MM.1S (cell line): ENCODE results near the gene NUBP1.

Experiments
- DNase-seq: peaks from one replicate; pipeline ENCODE4 v3.0.0-alpha.2; 2015
- H2AFZ ChIP-seq: fragments of 300-600 bp; sonication (generic); 2 replicates; pipeline ENCODE4 v1.6.0; 2016; ENCODE audit warnings: antibody characterized with exemption, low read length
- H3F3A ChIP-seq: fragments of 300-600 bp; sonication (generic); 2 replicates; pipeline ENCODE4 v1.6.1; 2016; ENCODE audit warnings: mild to moderate bottlenecking, antibody characterized with exemption, low read length, moderate library complexity, mixed read lengths; ENCODE audit not compliant: insufficient read depth
- H3K27ac ChIP-seq: fragments of 300-600 bp; sonication (generic); 2 replicates; pipeline ENCODE4 v1.5.1; 2016; ENCODE audit warnings: mild to moderate bottlenecking, low read length
- H3K27me3 ChIP-seq: fragments of 300-600 bp; sonication (generic); replicated peaks from 2 replicates; pipeline ENCODE4 v1.6.0; 2016; ENCODE audit warnings: low read length; ENCODE audit not compliant: insufficient read depth
- H3K36me3 ChIP-seq: fragments of 300-600 bp; sonication (generic); replicated peaks from 2 replicates; pipeline ENCODE4 v1.6.1; 2016; ENCODE audit warnings: mild to moderate bottlenecking, low read length, mixed read lengths; ENCODE audit not compliant: insufficient read depth
- H3K4me1 ChIP-seq: fragments of 300-600 bp; sonication (generic); 2 replicates; pipeline ENCODE4 v1.6.1; 2016; ENCODE audit warnings: low read length, mixed read lengths
- H3K4me2 ChIP-seq: fragments of 300-600 bp; sonication (generic); 2 replicates; pipeline ENCODE4 v1.6.0; 2016; ENCODE audit warnings: low read depth, low read length
- H3K4me3 ChIP-seq: fragments of 300-600 bp; sonication (generic); 2 replicates; pipeline ENCODE4 v1.5.1; 2016; ENCODE audit warnings: low read length, mixed read lengths
- H3K79me2 ChIP-seq: fragments of 300-600 bp; sonication (generic); 2 replicates; pipeline ENCODE4 v1.6.1; 2016; ENCODE audit warnings: mixed run types, low read length, mixed read lengths
- H3K9ac ChIP-seq: fragments of 300-600 bp; sonication (generic); 2 replicates; pipeline ENCODE4 v1.6.1; 2016; ENCODE audit warnings: low read length, mixed read lengths
- H3K9me2 ChIP-seq: fragments of 300-600 bp; sonication (generic); replicated peaks from 2 replicates; pipeline ENCODE4 v1.6.1; 2016; ENCODE audit warnings: mild to moderate bottlenecking, low read length, mixed read lengths; ENCODE audit not compliant: insufficient read depth
- H3K9me3 ChIP-seq: fragments of 300-600 bp; sonication (generic); replicated peaks from 2 replicates; pipeline ENCODE4 v1.6.1; 2016; ENCODE audit warnings: mild to moderate bottlenecking, low read length, mixed read lengths; ENCODE audit not compliant: insufficient read depth
- H4K20me1 ChIP-seq: fragments of 300-600 bp; sonication (generic); 2 replicates; pipeline ENCODE4 v1.6.1; 2016; ENCODE audit warnings: mild to moderate bottlenecking, low read length, moderate library complexity, mixed read lengths; ENCODE audit not compliant: insufficient read depth
- EZH2 ChIP-seq: fragments of 300-600 bp; sonication (generic); optimal IDR thresholded peaks from 2 replicates; pipeline ENCODE3; 2017; ENCODE audit warnings: low read depth, mild to moderate bottlenecking, antibody characterized with exemption, low read length, mixed read lengths
- EZH2phosphoT487 ChIP-seq: fragments of 300-600 bp; sonication (generic); IDR thresholded peaks from 2 replicates; pipeline ENCODE4 v1.6.1; 2018; ENCODE audit warnings: antibody characterized with exemption, low read length
- TF ChIP-seq, protein P1 (sequence below): fragments of 300-600 bp; sonication (generic); IDR thresholded peaks from 2 replicates; pipeline ENCODE4 v1.5.1; 2016; ENCODE audit warnings: antibody characterized with exemption, low read length, mixed read lengths

Gene NUBP1

DNA sequence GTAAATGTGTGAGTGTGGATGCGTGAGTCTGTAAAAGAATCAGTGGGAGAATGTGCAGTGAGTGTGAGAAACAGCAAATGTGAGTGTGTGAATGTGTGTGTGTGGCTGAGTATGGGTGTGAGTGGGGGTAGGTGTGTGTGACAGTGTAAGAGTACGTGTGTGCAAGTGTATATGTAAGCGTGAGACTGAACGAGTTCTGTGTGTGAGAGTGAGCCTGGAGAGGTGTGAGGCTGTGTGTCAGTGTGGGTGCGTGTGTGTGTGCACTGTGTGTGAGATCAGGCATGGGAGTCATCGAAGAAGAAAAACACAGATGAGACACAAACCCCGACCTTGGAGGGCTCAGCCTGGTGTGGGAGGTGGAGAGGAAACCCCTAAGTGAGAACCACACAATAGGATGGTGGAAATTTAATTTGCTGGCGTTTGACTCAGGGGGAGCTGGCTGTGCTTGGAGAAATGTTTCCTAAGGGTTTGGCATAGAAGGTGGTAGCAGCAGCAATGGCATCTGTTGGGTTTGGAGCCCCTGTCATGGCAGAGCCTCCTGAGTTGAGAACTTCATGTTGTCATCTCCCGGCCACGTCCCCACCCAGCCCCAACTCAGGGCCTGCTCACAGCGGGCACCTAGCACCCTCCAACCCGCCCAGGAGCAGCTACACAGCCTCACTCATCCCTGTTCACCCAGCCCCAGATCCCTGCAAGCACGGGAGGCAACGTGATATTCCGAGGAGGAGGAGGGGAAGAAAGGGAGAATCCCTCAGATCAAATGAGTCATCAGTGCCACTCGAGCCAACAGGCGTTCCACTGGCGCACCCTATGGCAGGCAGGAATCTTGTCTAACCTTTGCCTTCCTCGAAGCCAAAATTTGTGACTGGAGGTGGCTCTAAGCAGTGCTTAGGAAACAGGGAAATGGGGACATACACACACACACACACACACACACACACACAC, 14.3 kb upstream of the NUBP1 start:
- Histone ChIP-seq H3K4me3 (no peak overlapping the region), H3K9ac (no peak overlapping the region), H3K79me2 (no peaks in the 10 kb centered on the region), H3K27me3 (no peaks in the 10 kb centered on the region), H2AFZ (no peak overlapping the region), H3K36me3 (no peaks in the 10 kb centered on the region), H4K20me1 (no peaks in the 10 kb centered on the region), H3K27ac (no peak overlapping the region), H3K4me2 (no peak overlapping the region), H3F3A (0 out of 2 replicates have a peak, but pooled peaks cover 9% of the 10 kb centered on the region), H3K9me2 (no peaks in the 10 kb centered on the region), H3K4me1 (peaks cover 7% of the 10 kb centered on the region), H3K9me3 (no peaks in the 10 kb centered on the region)
- no peak for TF ChIP-seq EZH2phosphoT487
- no peak for TF ChIP-seq EZH2
- TF ChIP-seq, protein P1, sequence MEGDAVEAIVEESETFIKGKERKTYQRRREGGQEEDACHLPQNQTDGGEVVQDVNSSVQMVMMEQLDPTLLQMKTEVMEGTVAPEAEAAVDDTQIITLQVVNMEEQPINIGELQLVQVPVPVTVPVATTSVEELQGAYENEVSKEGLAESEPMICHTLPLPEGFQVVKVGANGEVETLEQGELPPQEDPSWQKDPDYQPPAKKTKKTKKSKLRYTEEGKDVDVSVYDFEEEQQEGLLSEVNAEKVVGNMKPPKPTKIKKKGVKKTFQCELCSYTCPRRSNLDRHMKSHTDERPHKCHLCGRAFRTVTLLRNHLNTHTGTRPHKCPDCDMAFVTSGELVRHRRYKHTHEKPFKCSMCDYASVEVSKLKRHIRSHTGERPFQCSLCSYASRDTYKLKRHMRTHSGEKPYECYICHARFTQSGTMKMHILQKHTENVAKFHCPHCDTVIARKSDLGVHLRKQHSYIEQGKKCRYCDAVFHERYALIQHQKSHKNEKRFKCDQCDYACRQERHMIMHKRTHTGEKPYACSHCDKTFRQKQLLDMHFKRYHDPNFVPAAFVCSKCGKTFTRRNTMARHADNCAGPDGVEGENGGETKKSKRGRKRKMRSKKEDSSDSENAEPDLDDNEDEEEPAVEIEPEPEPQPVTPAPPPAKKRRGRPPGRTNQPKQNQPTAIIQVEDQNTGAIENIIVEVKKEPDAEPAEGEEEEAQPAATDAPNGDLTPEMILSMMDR = no peak
- no peak for DNase-seq

DNA sequence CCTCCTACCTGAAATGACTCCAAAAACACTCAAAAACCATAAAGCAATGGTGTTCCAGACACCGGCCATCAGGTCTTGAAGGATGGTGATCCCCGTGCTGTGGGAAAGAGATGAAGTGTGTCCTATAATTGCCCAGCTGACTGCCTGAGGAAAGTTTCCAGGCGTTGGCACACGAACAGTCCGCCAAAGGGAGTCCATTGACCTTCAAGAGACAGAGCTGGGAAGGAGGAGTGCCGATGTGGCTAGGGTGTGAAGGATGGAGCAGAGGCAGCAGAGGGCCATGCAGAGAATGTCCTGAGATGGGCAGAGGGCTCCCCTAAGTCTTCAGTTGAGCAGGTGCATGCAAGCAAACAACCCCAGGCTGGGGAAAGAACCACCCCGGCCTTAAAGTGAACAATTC, 11.9 kb upstream of the NUBP1 start:
- Histone ChIP-seq H3K27me3 (no peaks in the 10 kb centered on the region), H3K9me2 (no peaks in the 10 kb centered on the region), H2AFZ (no peak overlapping the region), H3K4me2 (no peak overlapping the region), H3K4me3 (no peak overlapping the region), H3K79me2 (no peaks in the 10 kb centered on the region), H3K9ac (no peak overlapping the region), H3F3A (0 out of 2 replicates have a peak, but pooled peaks cover 9% of the 10 kb centered on the region), H3K4me1 (peaks cover 9% of the 10 kb centered on the region), H3K36me3 (no peaks in the 10 kb centered on the region), H4K20me1 (no peaks in the 10 kb centered on the region), H3K27ac (no peak overlapping the region), H3K9me3 (no peaks in the 10 kb centered on the region)
- no peak for TF ChIP-seq EZH2
- no peak for DNase-seq

DNA sequence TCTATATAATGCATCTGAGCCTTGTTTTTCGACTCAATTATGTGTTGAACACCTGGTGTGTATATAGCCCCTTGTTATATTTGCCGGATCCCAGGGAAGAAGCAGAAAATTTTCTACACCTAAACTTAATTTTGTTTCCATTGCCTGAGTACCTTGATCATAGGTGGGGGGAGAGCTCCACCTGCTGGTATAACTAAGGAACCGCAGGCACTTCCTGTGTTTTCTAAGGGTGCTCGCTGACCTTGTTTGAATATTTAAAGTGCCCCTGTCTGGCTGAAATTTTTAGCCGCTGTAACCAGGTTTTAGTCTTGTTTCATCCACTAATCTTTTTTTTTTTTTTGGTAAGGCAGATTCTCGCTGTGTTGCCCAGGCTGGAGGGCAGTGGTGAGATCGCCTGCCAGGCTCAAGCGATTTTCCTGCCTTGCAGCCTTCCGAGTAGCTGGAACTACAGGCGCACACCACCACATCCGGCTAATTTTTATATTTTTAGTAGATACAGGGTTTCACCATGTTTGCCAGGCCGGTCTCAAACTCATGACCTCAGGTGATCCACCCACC, 6.5 kb upstream of the NUBP1 start:
- no peaks in the 10 kb centered on the region for H4K20me1 ChIP-seq

More for the DNA sequence above, 6.5 kb upstream of the NUBP1 start:
- Histone ChIP-seq H3F3A (peaks cover 15% of the 10 kb centered on the region), H3K4me2 (peak overlapping the region; percentile 70; the same call in 1 of the 2 replicates), H3K36me3 (no peaks in the 10 kb centered on the region), H3K9me2 (no peaks in the 10 kb centered on the region), H2AFZ (peak overlapping the region; percentile 73), H3K4me1 (peaks cover 17% of the 10 kb centered on the region), H3K27me3 (no peaks in the 10 kb centered on the region), H3K4me3 (peak overlapping the region; percentile 46), H3K79me2 (no peaks in the 10 kb centered on the region), H3K27ac (peak overlapping the region; percentile 74; the same call in 1 of the 2 replicates), H3K9me3 (no peaks in the 10 kb centered on the region), H3K9ac (peak overlapping the region; percentile 55; the same call in 1 of the 2 replicates)
- peak; percentile 82 for DNase-seq
- TF ChIP-seq EZH2 = no peak
- TF ChIP-seq, protein P1 = peak; percentile 88
